ENCODE measurements around the gene HSPA12B.

Gene HSPA12B

DNA sequence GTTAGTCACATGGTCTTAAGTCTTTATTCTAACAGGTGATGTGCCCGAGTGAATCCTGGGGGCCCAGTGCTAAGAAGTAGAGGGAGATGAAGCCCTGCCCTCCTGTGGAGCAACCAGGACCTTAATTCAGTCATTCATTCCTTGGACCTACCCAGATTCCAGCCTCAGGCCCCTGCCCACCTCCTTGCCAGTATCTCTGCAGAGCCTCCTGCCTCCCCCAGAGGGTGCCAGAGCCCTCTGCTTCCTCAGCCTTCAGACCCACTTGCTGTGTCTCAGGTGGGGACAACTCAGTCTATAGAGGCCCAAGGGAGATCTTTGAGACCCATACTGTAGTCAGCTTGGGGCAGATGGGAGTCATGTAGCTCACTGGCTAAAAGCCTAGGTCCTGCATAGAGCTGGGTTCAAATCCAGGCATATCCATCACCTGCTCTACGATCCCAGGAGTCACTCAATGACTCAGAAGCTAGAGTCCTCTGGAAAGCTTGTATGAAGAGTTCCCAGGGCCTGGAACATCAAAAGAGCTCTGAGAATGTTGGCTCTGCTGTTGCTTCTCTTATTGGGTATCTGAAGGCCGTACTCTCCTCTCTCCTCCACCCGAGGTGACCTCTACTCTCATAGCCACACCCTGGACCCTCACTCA lies 16.2 kb upstream of the HSPA12B start:
- Histone ChIP-seq H3K27ac (ENCODE audit: extremely low read depth, low read depth, low read length) (0 out of 2 replicates have a peak overlapping the region, but pooled peaks have one; percentile 18), H3K4me3 (ENCODE audit: low read depth, low read length) (no peak overlapping the region), H3K36me3 (ENCODE audit: control insufficient read depth in 2 of 2, insufficient read depth in 1 of 2, low read length in 2 of 2) (no peaks in the 10 kb centered on the region), H3K4me1 (ENCODE audit: control insufficient read depth, insufficient read depth, low read length) (no peaks in the 10 kb centered on the region), H3K9me3 (ENCODE audit: control insufficient read depth, insufficient read depth, low read depth, low read length) (no peaks in the 10 kb centered on the region)
- TF ChIP-seq ZNF394 (tag by site-specific recombination; IDR thresholded peaks at IDR 0.05; ENCODE audit: borderline replicate concordance) (no peak), ZBTB17 (tag by site-specific recombination; IDR thresholded peaks at IDR 0.05) (peak; percentile 25; the same call in 1 of the 2 replicates), KLF8 (tag by site-specific recombination; IDR thresholded peaks at IDR 0.05) (no peak), ZNF654 (tag by site-specific recombination; IDR thresholded peaks at IDR 0.05; ENCODE audit: low read depth) (peak; percentile 65)
- TF ChIP-seq, protein P1, sequence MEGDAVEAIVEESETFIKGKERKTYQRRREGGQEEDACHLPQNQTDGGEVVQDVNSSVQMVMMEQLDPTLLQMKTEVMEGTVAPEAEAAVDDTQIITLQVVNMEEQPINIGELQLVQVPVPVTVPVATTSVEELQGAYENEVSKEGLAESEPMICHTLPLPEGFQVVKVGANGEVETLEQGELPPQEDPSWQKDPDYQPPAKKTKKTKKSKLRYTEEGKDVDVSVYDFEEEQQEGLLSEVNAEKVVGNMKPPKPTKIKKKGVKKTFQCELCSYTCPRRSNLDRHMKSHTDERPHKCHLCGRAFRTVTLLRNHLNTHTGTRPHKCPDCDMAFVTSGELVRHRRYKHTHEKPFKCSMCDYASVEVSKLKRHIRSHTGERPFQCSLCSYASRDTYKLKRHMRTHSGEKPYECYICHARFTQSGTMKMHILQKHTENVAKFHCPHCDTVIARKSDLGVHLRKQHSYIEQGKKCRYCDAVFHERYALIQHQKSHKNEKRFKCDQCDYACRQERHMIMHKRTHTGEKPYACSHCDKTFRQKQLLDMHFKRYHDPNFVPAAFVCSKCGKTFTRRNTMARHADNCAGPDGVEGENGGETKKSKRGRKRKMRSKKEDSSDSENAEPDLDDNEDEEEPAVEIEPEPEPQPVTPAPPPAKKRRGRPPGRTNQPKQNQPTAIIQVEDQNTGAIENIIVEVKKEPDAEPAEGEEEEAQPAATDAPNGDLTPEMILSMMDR (tag by site-specific recombination; IDR thresholded peaks at IDR 0.05) = peak; percentile 59; the same call in 1 of the 2 replicates
- ChIA-PET CTCF (interaction anchor here (0.5 to 3.7 kb wide), 49 partner anchors 9 to 1198 kb away, joined by 3 to 26 read pairs (median 5); partner anchors contain the start of genes ADISSP, AP5S1 and SPEF1), POLR2A (interaction anchor here (1.1 kb wide), 2 partner anchors 53 to 65 kb away, joined by 3 to 5 read pairs; partner anchors contain the start of gene SPEF1)

DNA sequence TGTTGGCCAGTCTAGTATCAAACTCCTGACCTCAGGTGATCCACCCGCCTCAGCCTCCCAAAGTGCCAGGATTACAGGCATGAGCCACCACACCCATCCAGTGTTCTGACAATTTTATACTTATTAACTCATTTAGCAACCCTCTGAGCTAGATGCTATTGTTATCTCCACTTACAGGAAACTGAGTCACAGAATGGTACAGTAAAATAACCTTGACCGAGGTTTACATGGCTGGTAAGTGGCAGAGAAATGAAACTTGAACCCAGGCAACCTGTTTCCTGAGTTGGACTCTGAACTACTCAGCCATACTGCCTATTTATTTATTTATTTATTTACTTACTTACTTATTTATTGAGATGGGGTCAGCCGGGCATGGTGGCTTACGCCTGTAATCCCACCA lies 13.4 kb upstream of the HSPA12B start:
- H3K27ac ChIP-seq (ENCODE audit: extremely low read depth, low read depth, low read length) = no peak overlapping the region
- H3K4me3 ChIP-seq (ENCODE audit: low read depth, low read length) = no peak overlapping the region
- no peaks in the 10 kb centered on the region for H3K9me3 ChIP-seq (ENCODE audit: control insufficient read depth, insufficient read depth, low read depth, low read length)
- TF ChIP-seq ZNF239 (tag by site-specific recombination; IDR thresholded peaks at IDR 0.05) (no peak), ZNF302 (tag by site-specific recombination; IDR thresholded peaks at IDR 0.05; ENCODE audit: low read depth) (no peak), ZNF785 (tag by site-specific recombination; IDR thresholded peaks at IDR 0.05) (no peak), HOXD13 (CRISPR knock-in tag; IDR thresholded peaks at IDR 0.05; ENCODE audit: borderline replicate concordance) (no peak), ZNF658 (tag by site-specific recombination; IDR thresholded peaks at IDR 0.05) (no peak), ZNF223 (tag by site-specific recombination; IDR thresholded peaks at IDR 0.05) (no peak), ZNF2 (tag by site-specific recombination; IDR thresholded peaks at IDR 0.05) (no peak), ZNF433 (tag by site-specific recombination; IDR thresholded peaks at IDR 0.05; ENCODE audit: low read depth) (no peak)
- TF ChIP-seq, protein P2, sequence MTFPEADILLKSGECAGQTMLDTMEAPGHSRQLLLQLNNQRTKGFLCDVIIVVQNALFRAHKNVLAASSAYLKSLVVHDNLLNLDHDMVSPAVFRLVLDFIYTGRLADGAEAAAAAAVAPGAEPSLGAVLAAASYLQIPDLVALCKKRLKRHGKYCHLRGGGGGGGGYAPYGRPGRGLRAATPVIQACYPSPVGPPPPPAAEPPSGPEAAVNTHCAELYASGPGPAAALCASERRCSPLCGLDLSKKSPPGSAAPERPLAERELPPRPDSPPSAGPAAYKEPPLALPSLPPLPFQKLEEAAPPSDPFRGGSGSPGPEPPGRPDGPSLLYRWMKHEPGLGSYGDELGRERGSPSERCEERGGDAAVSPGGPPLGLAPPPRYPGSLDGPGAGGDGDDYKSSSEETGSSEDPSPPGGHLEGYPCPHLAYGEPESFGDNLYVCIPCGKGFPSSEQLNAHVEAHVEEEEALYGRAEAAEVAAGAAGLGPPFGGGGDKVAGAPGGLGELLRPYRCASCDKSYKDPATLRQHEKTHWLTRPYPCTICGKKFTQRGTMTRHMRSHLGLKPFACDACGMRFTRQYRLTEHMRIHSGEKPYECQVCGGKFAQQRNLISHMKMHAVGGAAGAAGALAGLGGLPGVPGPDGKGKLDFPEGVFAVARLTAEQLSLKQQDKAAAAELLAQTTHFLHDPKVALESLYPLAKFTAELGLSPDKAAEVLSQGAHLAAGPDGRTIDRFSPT (tag by site-specific recombination; IDR thresholded peaks at IDR 0.05) = no peak
- no peaks in the 10 kb centered on the region for H3K4me1 ChIP-seq (ENCODE audit: control insufficient read depth, insufficient read depth, low read length)
- ChIA-PET POLR2A (no interaction called here), CTCF (interaction anchor here (0.6 to 3.7 kb wide), 9 partner anchors 8 to 234 kb away, joined by 3 to 20 read pairs (median 5); partner anchors contain the start of genes ADISSP and SPEF1)
- H3K36me3 ChIP-seq (ENCODE audit: control insufficient read depth in 2 of 2, insufficient read depth in 1 of 2, low read length in 2 of 2) = no peaks in the 10 kb centered on the region

DNA sequence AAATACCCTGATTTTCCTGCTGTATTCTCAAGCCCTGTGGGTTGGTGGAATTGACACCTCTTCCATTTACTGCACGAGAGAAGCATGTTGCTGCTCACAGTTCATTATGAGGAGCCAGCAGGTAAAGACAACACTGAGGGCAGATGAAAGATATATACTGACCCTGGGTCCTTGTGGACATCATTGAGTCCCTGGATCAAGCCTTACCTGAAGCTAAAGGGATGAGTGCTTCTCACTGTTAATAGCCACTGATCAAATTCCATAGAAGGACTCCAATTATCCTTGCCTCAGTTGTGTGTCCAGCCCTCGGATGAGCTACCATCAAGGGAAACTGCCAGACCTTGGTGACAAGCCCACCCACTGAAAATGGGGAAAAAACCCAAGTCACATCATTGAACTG lies 12.4 kb upstream of the HSPA12B start:
- CTCF ChIA-PET = interaction anchor here (0.6 to 2.4 kb wide), 9 partner anchors 9 to 87 kb away, joined by 3 to 17 read pairs (median 5); partner anchors contain the start of gene SPEF1
- Histone ChIP-seq H3K27ac (ENCODE audit: extremely low read depth, low read depth, low read length) (no peak overlapping the region), H3K36me3 (ENCODE audit: control insufficient read depth in 2 of 2, insufficient read depth in 1 of 2, low read length in 2 of 2) (no peaks in the 10 kb centered on the region), H3K9me3 (ENCODE audit: control insufficient read depth, insufficient read depth, low read depth, low read length) (no peaks in the 10 kb centered on the region), H3K4me3 (ENCODE audit: low read depth, low read length) (no peak overlapping the region), H3K4me1 (ENCODE audit: control insufficient read depth, insufficient read depth, low read length) (no peaks in the 10 kb centered on the region)
- POLR2A ChIA-PET = no interaction called here
- TF ChIP-seq, protein P3, sequence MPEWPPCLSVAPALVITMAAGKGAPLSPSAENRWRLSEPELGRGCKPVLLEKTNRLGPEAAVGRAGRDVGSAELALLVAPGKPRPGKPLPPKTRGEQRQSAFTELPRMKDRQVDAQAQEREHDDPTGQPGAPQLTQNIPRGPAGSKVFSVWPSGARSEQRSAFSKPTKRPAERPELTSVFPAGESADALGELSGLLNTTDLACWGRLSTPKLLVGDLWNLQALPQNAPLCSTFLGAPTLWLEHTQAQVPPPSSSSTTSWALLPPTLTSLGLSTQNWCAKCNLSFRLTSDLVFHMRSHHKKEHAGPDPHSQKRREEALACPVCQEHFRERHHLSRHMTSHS (tag by site-specific recombination; IDR thresholded peaks at IDR 0.05) = no peak
- TF ChIP-seq ZBTB21 (tag by site-specific recombination; IDR thresholded peaks at IDR 0.05) = no peak
- TF ChIP-seq, protein P4, sequence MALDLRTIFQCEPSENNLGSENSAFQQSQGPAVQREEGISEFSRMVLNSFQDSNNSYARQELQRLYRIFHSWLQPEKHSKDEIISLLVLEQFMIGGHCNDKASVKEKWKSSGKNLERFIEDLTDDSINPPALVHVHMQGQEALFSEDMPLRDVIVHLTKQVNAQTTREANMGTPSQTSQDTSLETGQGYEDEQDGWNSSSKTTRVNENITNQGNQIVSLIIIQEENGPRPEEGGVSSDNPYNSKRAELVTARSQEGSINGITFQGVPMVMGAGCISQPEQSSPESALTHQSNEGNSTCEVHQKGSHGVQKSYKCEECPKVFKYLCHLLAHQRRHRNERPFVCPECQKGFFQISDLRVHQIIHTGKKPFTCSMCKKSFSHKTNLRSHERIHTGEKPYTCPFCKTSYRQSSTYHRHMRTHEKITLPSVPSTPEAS (tag by site-specific recombination; IDR thresholded peaks at IDR 0.05) = no peak
- TF ChIP-seq, protein P5, sequence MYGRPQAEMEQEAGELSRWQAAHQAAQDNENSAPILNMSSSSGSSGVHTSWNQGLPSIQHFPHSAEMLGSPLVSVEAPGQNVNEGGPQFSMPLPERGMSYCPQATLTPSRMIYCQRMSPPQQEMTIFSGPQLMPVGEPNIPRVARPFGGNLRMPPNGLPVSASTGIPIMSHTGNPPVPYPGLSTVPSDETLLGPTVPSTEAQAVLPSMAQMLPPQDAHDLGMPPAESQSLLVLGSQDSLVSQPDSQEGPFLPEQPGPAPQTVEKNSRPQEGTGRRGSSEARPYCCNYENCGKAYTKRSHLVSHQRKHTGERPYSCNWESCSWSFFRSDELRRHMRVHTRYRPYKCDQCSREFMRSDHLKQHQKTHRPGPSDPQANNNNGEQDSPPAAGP (tag by site-specific recombination; IDR thresholded peaks at IDR 0.05) = no peak
- no peak for TF ChIP-seq ZNF544 (tag by site-specific recombination; IDR thresholded peaks at IDR 0.05)
- no peak for TF ChIP-seq HOXA7 (CRISPR knock-in tag; IDR thresholded peaks at IDR 0.05; ENCODE audit: borderline replicate concordance)
- no peak for TF ChIP-seq KLF8 (tag by site-specific recombination; IDR thresholded peaks at IDR 0.05)
- TF ChIP-seq, protein P6, sequence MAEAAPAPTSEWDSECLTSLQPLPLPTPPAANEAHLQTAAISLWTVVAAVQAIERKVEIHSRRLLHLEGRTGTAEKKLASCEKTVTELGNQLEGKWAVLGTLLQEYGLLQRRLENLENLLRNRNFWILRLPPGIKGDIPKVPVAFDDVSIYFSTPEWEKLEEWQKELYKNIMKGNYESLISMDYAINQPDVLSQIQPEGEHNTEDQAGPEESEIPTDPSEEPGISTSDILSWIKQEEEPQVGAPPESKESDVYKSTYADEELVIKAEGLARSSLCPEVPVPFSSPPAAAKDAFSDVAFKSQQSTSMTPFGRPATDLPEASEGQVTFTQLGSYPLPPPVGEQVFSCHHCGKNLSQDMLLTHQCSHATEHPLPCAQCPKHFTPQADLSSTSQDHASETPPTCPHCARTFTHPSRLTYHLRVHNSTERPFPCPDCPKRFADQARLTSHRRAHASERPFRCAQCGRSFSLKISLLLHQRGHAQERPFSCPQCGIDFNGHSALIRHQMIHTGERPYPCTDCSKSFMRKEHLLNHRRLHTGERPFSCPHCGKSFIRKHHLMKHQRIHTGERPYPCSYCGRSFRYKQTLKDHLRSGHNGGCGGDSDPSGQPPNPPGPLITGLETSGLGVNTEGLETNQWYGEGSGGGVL (tag by site-specific recombination; IDR thresholded peaks at IDR 0.05) = no peak
- no peak for TF ChIP-seq ZNF610 (tag by site-specific recombination; IDR thresholded peaks at IDR 0.05; ENCODE audit: borderline replicate concordance)
